Type B pancreatic cell (in vitro differentiated cells): ENCODE data around the gene SLC6A13. TPM values are rescaled to one million over a fixed set of nuclear protein-coding genes. Genes with fewer than 3 reads are reported as not detected.

ENCODE experiments used
- DNase-seq: peaks from one replicate; pipeline ENCODE4 v3.0.0; 2021; ENCODE audit warnings: mixed read lengths; ENCODE audit not compliant: unreplicated experiment; ENCODE audit errors: extremely low spot score
- H3K27ac Mint-ChIP-seq: 2 replicates; pipeline ENCODE4 v1.8.0; 2021; ENCODE audit warnings: mild to moderate bottlenecking, mixed read lengths
- H3K27me3 Mint-ChIP-seq: 2 replicates; pipeline ENCODE4 v1.8.0; 2021; ENCODE audit warnings: mixed read lengths
- H3K36me3 Mint-ChIP-seq: 2 replicates; pipeline ENCODE4 v1.8.0; 2021; ENCODE audit warnings: mixed read lengths
- H3K4me1 Mint-ChIP-seq: one replicate; pipeline ENCODE4 v1.8.0; 2021; ENCODE audit warnings: mixed read lengths; ENCODE audit not compliant: unreplicated experiment
- H3K4me3 Mint-ChIP-seq: 2 replicates; pipeline ENCODE4 v1.8.0; 2021; ENCODE audit warnings: mild to moderate bottlenecking, mixed read lengths
- H3K9me3 Mint-ChIP-seq: 2 replicates; pipeline ENCODE4 v1.8.0; 2021; ENCODE audit warnings: mixed read lengths
- CTCF ChIP-seq: fragments of 200-600 bp; sonication (generic); conservative IDR thresholded peaks from 2 replicates; pipeline ENCODE4 v1.5.0; 2021; ENCODE audit warnings: antibody characterized with exemption, mild to moderate bottlenecking
- total RNA-seq: library from RNA; stranded (reverse); gene quantifications from 2 replicates; pipeline ENCODE4 v1.2.1, GENCODE V29; 2021; ENCODE audit warnings: low replicate concordance

SLC6A13 gene
- total RNA-seq, 1 donor from 2014 or later = 7.0 TPM

GRCh38 chr12:184811-185575 lies 77.6 kb downstream of the SLC6A13 start:
- peaks cover 53% of the 10 kb centered on the region for H3K27me3 Mint-ChIP-seq
- H3K4me1 Mint-ChIP-seq = no peaks in the 10 kb centered on the region
- no peaks in the 10 kb centered on the region for H3K9me3 Mint-ChIP-seq
- DNase-seq = no peak
- no peak for TF ChIP-seq CTCF
- no peaks in the 10 kb centered on the region for H3K36me3 Mint-ChIP-seq
- no peak overlapping the region for H3K4me3 Mint-ChIP-seq
- no peak overlapping the region for H3K27ac Mint-ChIP-seq

GRCh38 chr12:182381-182892 lies 80.2 kb downstream of the SLC6A13 start:
- no peak for DNase-seq
- no peaks in the 10 kb centered on the region for H3K9me3 Mint-ChIP-seq
- peaks cover 44% of the 10 kb centered on the region for H3K27me3 Mint-ChIP-seq
- H3K27ac Mint-ChIP-seq = no peak overlapping the region
- TF ChIP-seq CTCF = no peak
- peaks cover 4% of the 10 kb centered on the region for H3K4me1 Mint-ChIP-seq
- no peak overlapping the region for H3K4me3 Mint-ChIP-seq
- H3K36me3 Mint-ChIP-seq = no peaks in the 10 kb centered on the region

- no peak overlapping the region for H3K27ac Mint-ChIP-seq
- peaks cover 39% of the 10 kb centered on the region for H3K27me3 Mint-ChIP-seq
Measured at GRCh38 chr12:181921-182320, 80.7 kb downstream of the SLC6A13 start.

GRCh38 chr12:180445-180844 lies 82.2 kb downstream of the SLC6A13 start:
- Mint-ChIP-seq H3K27ac (no peak overlapping the region), H3K4me3 (no peak overlapping the region), H3K27me3 (peaks cover 28% of the 10 kb centered on the region), H3K9me3 (no peaks in the 10 kb centered on the region), H3K36me3 (no peaks in the 10 kb centered on the region), H3K4me1 (peaks cover 12% of the 10 kb centered on the region)
- no peak for TF ChIP-seq CTCF
- no peak for DNase-seq

More at GRCh38 chr12:181921-182320, 80.7 kb downstream of the SLC6A13 start:
- no peak for DNase-seq
- no peak overlapping the region for H3K4me3 Mint-ChIP-seq
- TF ChIP-seq CTCF = no peak
- H3K36me3 Mint-ChIP-seq = no peaks in the 10 kb centered on the region
- peaks cover 5% of the 10 kb centered on the region for H3K4me1 Mint-ChIP-seq
- no peaks in the 10 kb centered on the region for H3K9me3 Mint-ChIP-seq

GRCh38 chr12:179885-180284 lies 82.8 kb downstream of the SLC6A13 start:
- no peak overlapping the region for H3K27ac Mint-ChIP-seq
- DNase-seq = no peak
- peaks cover 24% of the 10 kb centered on the region for H3K27me3 Mint-ChIP-seq
- H3K4me3 Mint-ChIP-seq = no peak overlapping the region
- H3K9me3 Mint-ChIP-seq = no peaks in the 10 kb centered on the region
- H3K4me1 Mint-ChIP-seq = peaks cover 16% of the 10 kb centered on the region
- H3K36me3 Mint-ChIP-seq = no peaks in the 10 kb centered on the region
- no peak for TF ChIP-seq CTCF
